Liver (tissue), 3 donors: ENCODE data around the gene DST.

Source experiments
- ATF3 ChIP-seq: IDR thresholded peaks from 2 replicates; pipeline ENCODE4 v1.6.1; 2016; ENCODE audit warnings: antibody characterized with exemption
- CTCF ChIP-seq: fragments of 150-350 bp; IDR thresholded peaks from 2 replicates; pipeline ENCODE4 v1.5.1; 2017; ENCODE audit warnings: improper control_type of control experiment, low read depth, low read length; ENCODE audit not compliant: missing input control
- EGR1 ChIP-seq, 2 donors: IDR thresholded peaks; 2 replicates each; pipeline ENCODE4 v1.6.1; 2016 to 2018; ENCODE audit warnings: antibody characterized with exemption in 2 of 2, low read depth in 2 of 2
- FOXA1 ChIP-seq: IDR thresholded peaks from 2 replicates; pipeline ENCODE4 v1.6.1; 2016; ENCODE audit warnings: antibody characterized with exemption
- HNF4A ChIP-seq, 2 donors: conservative IDR thresholded peaks; 2 replicates each; pipeline ENCODE4 v1.6.1; 2016; ENCODE audit warnings: antibody characterized with exemption in 2 of 2, mild to moderate bottlenecking in 2 of 2
- MAX ChIP-seq: IDR thresholded peaks from 2 replicates; pipeline ENCODE4 v1.6.1; 2016; ENCODE audit warnings: antibody characterized with exemption
- NR2F2 ChIP-seq: IDR thresholded peaks from 2 replicates; pipeline ENCODE4 v1.6.1; 2016; ENCODE audit warnings: antibody characterized with exemption
- RAD21 ChIP-seq, 2 donors: IDR thresholded peaks; 2 replicates each; pipeline ENCODE4 v1.6.1; 2016; ENCODE audit warnings: antibody characterized with exemption in 2 of 2, mild to moderate bottlenecking in 2 of 2
- REST ChIP-seq: IDR thresholded peaks from 2 replicates; pipeline ENCODE4 v1.6.1; 2016; ENCODE audit warnings: antibody characterized with exemption, mild to moderate bottlenecking
- TAF1 ChIP-seq: conservative IDR thresholded peaks from 2 replicates; pipeline ENCODE4 v1.6.1; 2016; ENCODE audit warnings: antibody characterized with exemption, mild to moderate bottlenecking
- YY1 ChIP-seq: IDR thresholded peaks from 2 replicates; pipeline ENCODE4 v1.6.1; 2016; ENCODE audit warnings: antibody characterized with exemption, mild to moderate bottlenecking
- TF ChIP-seq, protein P1 (sequence below): IDR thresholded peaks from 2 replicates; pipeline ENCODE4 v1.6.1; 2016; ENCODE audit warnings: antibody characterized with exemption
- donor health status: healthy.
- donor health status: healthy.

DNA sequence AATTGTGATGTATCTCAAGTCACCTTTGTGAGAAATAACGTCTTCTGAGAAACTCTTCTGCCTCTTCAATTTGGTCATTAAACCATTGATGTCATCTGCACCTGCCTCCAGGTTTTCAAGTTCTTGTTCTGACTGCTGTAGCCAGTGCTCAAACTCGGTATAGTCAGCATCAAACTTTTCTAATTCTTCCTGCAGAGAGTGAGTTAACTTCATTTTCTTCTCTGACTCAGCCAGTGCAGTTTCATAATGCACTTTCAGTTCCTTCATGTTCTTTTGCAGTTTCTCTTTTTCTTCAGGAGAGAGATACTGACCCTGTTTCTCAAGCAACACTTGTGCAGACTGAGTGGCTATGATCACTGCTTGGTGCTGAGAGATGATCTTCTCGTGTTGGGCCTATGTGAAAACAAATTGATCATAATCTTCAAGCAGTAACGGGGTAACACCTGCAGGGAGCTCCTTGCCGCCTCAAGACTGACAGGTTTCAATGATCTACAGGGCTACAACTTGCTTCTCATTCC lies 48.8 kb downstream of the DST start:
- no peak for TF ChIP-seq CTCF
- no peak for TF ChIP-seq EGR1 (IDR thresholded peaks at IDR 0.05; ENCODE audit: low read depth in 2 of 2)
- TF ChIP-seq ATF3 = no peak
- no peak for TF ChIP-seq RAD21 (IDR thresholded peaks at IDR 0.05)
- TF ChIP-seq FOXA1 = no peak
- no peak for TF ChIP-seq HNF4A (conservative IDR thresholded peaks at IDR 0.05)
- TF ChIP-seq, protein P1, sequence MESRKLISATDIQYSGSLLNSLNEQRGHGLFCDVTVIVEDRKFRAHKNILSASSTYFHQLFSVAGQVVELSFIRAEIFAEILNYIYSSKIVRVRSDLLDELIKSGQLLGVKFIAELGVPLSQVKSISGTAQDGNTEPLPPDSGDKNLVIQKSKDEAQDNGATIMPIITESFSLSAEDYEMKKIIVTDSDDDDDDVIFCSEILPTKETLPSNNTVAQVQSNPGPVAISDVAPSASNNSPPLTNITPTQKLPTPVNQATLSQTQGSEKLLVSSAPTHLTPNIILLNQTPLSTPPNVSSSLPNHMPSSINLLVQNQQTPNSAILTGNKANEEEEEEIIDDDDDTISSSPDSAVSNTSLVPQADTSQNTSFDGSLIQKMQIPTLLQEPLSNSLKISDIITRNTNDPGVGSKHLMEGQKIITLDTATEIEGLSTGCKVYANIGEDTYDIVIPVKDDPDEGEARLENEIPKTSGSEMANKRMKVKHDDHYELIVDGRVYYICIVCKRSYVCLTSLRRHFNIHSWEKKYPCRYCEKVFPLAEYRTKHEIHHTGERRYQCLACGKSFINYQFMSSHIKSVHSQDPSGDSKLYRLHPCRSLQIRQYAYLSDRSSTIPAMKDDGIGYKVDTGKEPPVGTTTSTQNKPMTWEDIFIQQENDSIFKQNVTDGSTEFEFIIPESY = no peak
- no peak for TF ChIP-seq TAF1
- TF ChIP-seq NR2F2 = no peak
- TF ChIP-seq MAX = no peak
- no peak for TF ChIP-seq REST
- no peak for TF ChIP-seq YY1
